Astrocyte (in vitro differentiated cells and primary cell): ENCODE measurements around the gene IP6K3. TPM values are rescaled to one million over a fixed set of nuclear protein-coding genes. Genes with fewer than 3 reads are reported as not detected.

Experiments
- DNase-seq: peaks from one replicate; pipeline ENCODE4 v3.0.0-alpha.2; 2010; ENCODE audit warnings: low read depth
- FAIRE-seq: peaks from 2 replicates; lab custom pipeline; 2011; peaks lifted over from hg19 to GRCh38; lab: Jason Lieb, UNC
- H2AFZ ChIP-seq: 2 replicates; pipeline ENCODE4 v1.6.0; 2012; ENCODE audit warnings: low read depth, low read length, inconsistent platforms
- H3K27ac ChIP-seq: 2 replicates; pipeline ENCODE4 v1.5.1; 2011; ENCODE audit warnings: low read depth, low read length, inconsistent platforms
- H3K27me3 ChIP-seq: 2 replicates; pipeline ENCODE4 v1.6.0; 2011; ENCODE audit warnings: low read length, inconsistent platforms; ENCODE audit not compliant: insufficient read depth
- H3K36me3 ChIP-seq: 2 replicates; pipeline ENCODE4 v1.5.1; 2011; ENCODE audit warnings: low read length, inconsistent platforms; ENCODE audit not compliant: insufficient read depth
- H3K4me1 ChIP-seq: 2 replicates; pipeline ENCODE4 v1.5.1; 2011; ENCODE audit warnings: low read length, inconsistent platforms; ENCODE audit not compliant: insufficient read depth
- H3K4me2 ChIP-seq: 2 replicates; pipeline ENCODE4 v1.6.0; 2012; ENCODE audit warnings: low read length, inconsistent platforms
- H3K4me3 ChIP-seq: 2 replicates; pipeline ENCODE4 v1.5.1; 2011; ENCODE audit warnings: low read depth, mild to moderate bottlenecking, low read length, inconsistent platforms; ENCODE audit not compliant: insufficient read depth
- H3K79me2 ChIP-seq: 2 replicates; pipeline ENCODE4 v1.6.0; 2012; ENCODE audit warnings: mild to moderate bottlenecking, low read length, inconsistent platforms; ENCODE audit not compliant: insufficient read depth
- H3K9ac ChIP-seq: 2 replicates; pipeline ENCODE4 v1.6.0; 2012; ENCODE audit warnings: mild to moderate bottlenecking, low read length, inconsistent platforms
- H3K9me3 ChIP-seq: 2 replicates; pipeline ENCODE4 v1.5.1; 2012; ENCODE audit warnings: low read depth, mild to moderate bottlenecking, low read length, inconsistent platforms; ENCODE audit not compliant: insufficient read depth
- H4K20me1 ChIP-seq: 2 replicates; pipeline ENCODE4 v1.6.0; 2012; ENCODE audit warnings: low read length, inconsistent platforms; ENCODE audit not compliant: insufficient read depth
- H3K27ac Mint-ChIP-seq: one replicate; pipeline ENCODE4 v1.8.0; 2021; ENCODE audit warnings: mild to moderate bottlenecking, mixed read lengths; ENCODE audit not compliant: unreplicated experiment
- H3K27me3 Mint-ChIP-seq: one replicate; pipeline ENCODE4 v1.8.0; 2021; ENCODE audit warnings: low read depth, mixed read lengths; ENCODE audit not compliant: unreplicated experiment
- H3K36me3 Mint-ChIP-seq: one replicate; pipeline ENCODE4 v1.8.0; 2021; ENCODE audit warnings: low read depth, mixed read lengths; ENCODE audit not compliant: unreplicated experiment
- H3K4me1 Mint-ChIP-seq: one replicate; pipeline ENCODE4 v1.8.0; 2021; ENCODE audit warnings: low read depth, mixed read lengths; ENCODE audit not compliant: unreplicated experiment
- H3K4me3 Mint-ChIP-seq: one replicate; pipeline ENCODE4 v1.8.0; 2021; ENCODE audit warnings: mild to moderate bottlenecking, moderate library complexity, mixed read lengths; ENCODE audit not compliant: unreplicated experiment
- H3K9me3 Mint-ChIP-seq: one replicate; pipeline ENCODE4 v1.8.0; 2021; ENCODE audit warnings: mild to moderate bottlenecking, mixed read lengths; ENCODE audit not compliant: unreplicated experiment
- EZH2 ChIP-seq: IDR thresholded peaks from 2 replicates; pipeline ENCODE4 v1.6.1; 2012; ENCODE audit warnings: mild to moderate bottlenecking, low read length, inconsistent platforms; ENCODE audit not compliant: insufficient read depth
- total RNA-seq: library from RNA; stranded (reverse); gene quantifications from 2 replicates; pipeline ENCODE4 v1.2.1, GENCODE V29; 2021
- TF ChIP-seq, protein P1 (sequence below): IDR thresholded peaks from 2 replicates; pipeline ENCODE4 v1.5.1; 2011; ENCODE audit warnings: low read depth, mild to moderate bottlenecking, inconsistent platforms, low read length, moderate library complexity; ENCODE audit not compliant: insufficient read depth

IP6K3 gene
- total RNA-seq, 1 donor from 2014 or later = 4.6 TPM

DNA sequence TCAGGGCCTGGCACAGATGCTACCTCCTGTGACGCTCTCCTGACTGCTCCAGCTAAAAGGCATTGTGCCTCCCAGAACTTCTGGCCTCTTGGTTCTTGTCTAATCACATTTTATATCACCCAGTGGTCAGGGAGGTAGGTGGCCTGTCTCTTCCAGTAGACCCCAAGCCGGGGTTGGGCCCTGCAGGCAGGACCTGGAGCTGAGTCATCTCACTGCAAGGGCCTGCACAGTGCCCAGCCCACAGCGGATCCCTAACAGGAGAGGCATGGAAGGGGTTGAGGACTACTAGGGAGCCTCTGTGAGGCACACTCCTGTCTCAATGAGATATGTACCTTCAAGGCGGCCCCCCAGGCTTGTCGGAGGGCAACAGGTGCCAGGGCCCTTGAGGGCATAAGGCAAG, 35.9 kb upstream of the IP6K3 start:
- Mint-ChIP-seq H3K9me3 (no peaks in the 10 kb centered on the region), H3K4me1 (peaks cover 56% of the 10 kb centered on the region), H3K27me3 (no peaks in the 10 kb centered on the region), H3K27ac (peak overlapping the region; percentile 92), H3K36me3 (peaks cover 33% of the 10 kb centered on the region), H3K4me3 (peak overlapping the region; percentile 75)
- H3K27me3 ChIP-seq = no peaks in the 10 kb centered on the region
- H3K4me2 ChIP-seq = peak overlapping the region; percentile 70
- no peak overlapping the region for H3K4me3 ChIP-seq
- TF ChIP-seq EZH2 = no peak
- TF ChIP-seq, protein P1, sequence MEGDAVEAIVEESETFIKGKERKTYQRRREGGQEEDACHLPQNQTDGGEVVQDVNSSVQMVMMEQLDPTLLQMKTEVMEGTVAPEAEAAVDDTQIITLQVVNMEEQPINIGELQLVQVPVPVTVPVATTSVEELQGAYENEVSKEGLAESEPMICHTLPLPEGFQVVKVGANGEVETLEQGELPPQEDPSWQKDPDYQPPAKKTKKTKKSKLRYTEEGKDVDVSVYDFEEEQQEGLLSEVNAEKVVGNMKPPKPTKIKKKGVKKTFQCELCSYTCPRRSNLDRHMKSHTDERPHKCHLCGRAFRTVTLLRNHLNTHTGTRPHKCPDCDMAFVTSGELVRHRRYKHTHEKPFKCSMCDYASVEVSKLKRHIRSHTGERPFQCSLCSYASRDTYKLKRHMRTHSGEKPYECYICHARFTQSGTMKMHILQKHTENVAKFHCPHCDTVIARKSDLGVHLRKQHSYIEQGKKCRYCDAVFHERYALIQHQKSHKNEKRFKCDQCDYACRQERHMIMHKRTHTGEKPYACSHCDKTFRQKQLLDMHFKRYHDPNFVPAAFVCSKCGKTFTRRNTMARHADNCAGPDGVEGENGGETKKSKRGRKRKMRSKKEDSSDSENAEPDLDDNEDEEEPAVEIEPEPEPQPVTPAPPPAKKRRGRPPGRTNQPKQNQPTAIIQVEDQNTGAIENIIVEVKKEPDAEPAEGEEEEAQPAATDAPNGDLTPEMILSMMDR = no peak
- H3K27ac ChIP-seq = peak overlapping the region; percentile 75
- peaks cover 68% of the 10 kb centered on the region for H4K20me1 ChIP-seq
- peaks cover 44% of the 10 kb centered on the region for H3K79me2 ChIP-seq
- no peak overlapping the region for H2AFZ ChIP-seq
- H3K36me3 ChIP-seq = peaks cover 47% of the 10 kb centered on the region
- H3K9me3 ChIP-seq = no peaks in the 10 kb centered on the region
- no peak for DNase-seq
- FAIRE-seq = no peak
- H3K9ac ChIP-seq = peak overlapping the region; percentile 57
- peaks cover 52% of the 10 kb centered on the region for H3K4me1 ChIP-seq

DNA sequence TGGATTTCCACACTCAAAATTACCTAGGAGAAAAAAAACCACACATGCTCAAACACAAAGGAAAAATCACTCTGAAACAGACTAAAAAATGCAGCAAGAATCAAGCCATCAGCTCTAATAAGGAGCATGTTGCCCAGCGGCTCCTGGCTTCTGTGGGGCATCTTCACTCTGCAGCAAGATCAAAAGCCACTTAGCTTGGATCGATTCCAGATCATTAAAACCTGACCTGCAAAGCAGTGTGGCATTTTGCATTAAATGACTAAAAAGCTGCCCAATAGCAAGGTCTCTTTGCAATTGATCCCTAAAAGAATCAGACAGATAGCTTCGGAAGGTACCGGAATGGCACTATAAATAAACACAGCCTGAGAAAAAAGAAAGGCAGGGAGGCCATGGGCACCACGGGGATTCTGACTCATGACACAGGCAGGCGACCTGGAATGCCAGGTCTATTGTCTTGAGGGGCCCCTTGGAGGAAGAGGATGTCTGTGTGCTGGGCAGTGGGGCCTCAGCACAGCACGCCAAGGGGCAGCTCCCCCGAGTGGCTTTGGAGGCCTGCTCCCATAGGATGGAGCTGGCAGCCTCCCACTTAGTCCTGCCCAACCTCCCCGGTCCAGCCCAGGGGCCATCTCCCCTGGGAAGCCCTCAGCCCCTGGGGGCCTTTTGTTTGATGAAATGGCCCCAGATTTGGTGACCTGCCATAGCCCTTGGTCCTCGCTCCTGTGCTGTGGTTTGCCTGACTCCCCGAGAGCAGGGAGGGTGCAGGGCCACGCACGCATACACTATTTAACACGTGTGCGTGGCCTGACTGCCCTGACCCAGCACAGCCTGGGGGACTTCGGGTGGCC, 34.6 kb upstream of the IP6K3 start:
- Histone ChIP-seq H4K20me1 (peaks cover 61% of the 10 kb centered on the region), H3K4me3 (no peak overlapping the region), H3K27me3 (no peaks in the 10 kb centered on the region), H3K9me3 (no peaks in the 10 kb centered on the region), H3K79me2 (peaks cover 32% of the 10 kb centered on the region), H3K27ac (peak overlapping the region; percentile 75), H3K4me1 (peaks cover 40% of the 10 kb centered on the region), H3K36me3 (peaks cover 58% of the 10 kb centered on the region), H2AFZ (no peak overlapping the region), H3K4me2 (peak overlapping the region; percentile 70), H3K9ac (peak overlapping the region; percentile 57)
- no peaks in the 10 kb centered on the region for H3K9me3 Mint-ChIP-seq
- peak; percentile 53 for DNase-seq
- peak overlapping the region; percentile 14 for H3K4me3 Mint-ChIP-seq
- peaks cover 45% of the 10 kb centered on the region for H3K4me1 Mint-ChIP-seq
- H3K27me3 Mint-ChIP-seq = no peaks in the 10 kb centered on the region
- peak overlapping the region; percentile 59 for H3K27ac Mint-ChIP-seq
- TF ChIP-seq, protein P1 = no peak
- TF ChIP-seq EZH2 = no peak
- FAIRE-seq = no peak
- peaks cover 42% of the 10 kb centered on the region for H3K36me3 Mint-ChIP-seq

DNA sequence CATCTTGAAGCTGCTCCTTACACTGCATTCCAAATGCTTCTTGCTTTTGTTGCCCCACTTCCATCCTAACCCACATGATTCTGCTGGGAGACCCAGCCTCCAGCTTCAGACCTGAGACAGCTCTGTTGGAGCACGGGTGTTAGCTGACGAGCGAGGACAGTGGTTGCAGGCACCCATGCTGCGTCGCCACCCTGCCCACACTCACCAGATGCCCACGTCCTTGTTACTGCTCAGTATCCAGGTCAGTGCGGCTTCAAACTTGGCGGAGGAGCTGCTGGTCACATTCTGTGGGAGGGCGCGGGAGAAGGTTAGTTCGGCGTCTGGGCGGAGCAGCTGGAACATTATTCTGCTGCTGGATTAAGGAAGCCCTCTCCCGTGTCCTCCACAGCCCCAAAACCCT, 33.2 kb upstream of the IP6K3 start:
- TF ChIP-seq, protein P1 = no peak
- no peak for TF ChIP-seq EZH2

More for the DNA sequence above, 33.2 kb upstream of the IP6K3 start:
- H3K27me3 ChIP-seq = no peaks in the 10 kb centered on the region
- H3K9me3 ChIP-seq = no peaks in the 10 kb centered on the region
- H3K4me3 Mint-ChIP-seq = no peak overlapping the region
- H4K20me1 ChIP-seq = peaks cover 47% of the 10 kb centered on the region
- FAIRE-seq = no peak
- H3K27ac ChIP-seq = no peak overlapping the region
- H3K9me3 Mint-ChIP-seq = no peaks in the 10 kb centered on the region
- H3K36me3 ChIP-seq = peaks cover 69% of the 10 kb centered on the region
- H3K4me1 ChIP-seq = peaks cover 26% of the 10 kb centered on the region
- H3K79me2 ChIP-seq = peaks cover 18% of the 10 kb centered on the region
- no peak overlapping the region for H3K27ac Mint-ChIP-seq
- peaks cover 30% of the 10 kb centered on the region for H3K4me1 Mint-ChIP-seq
- H3K36me3 Mint-ChIP-seq = peaks cover 43% of the 10 kb centered on the region
- no peak overlapping the region for H3K9ac ChIP-seq
- H3K4me2 ChIP-seq = no peak overlapping the region
- H3K4me3 ChIP-seq = no peak overlapping the region
- DNase-seq = no peak
- no peak overlapping the region for H2AFZ ChIP-seq
- H3K27me3 Mint-ChIP-seq = no peaks in the 10 kb centered on the region
